HG02970 (cell line): ENCODE measurements around the gene BLOC1S4.
"Not testable (repeated sequence)": the region's sequence is repeated elsewhere in the genome, so short reads cannot be mapped to it uniquely, and the experiment has no call there.

Source experiments
- ATAC-seq: cut with Tn5 transposase; IDR thresholded peaks from one replicate; pipeline ENCODE4 v1.9.1; 2021; ENCODE audit warnings: mild to moderate bottlenecking, moderate library complexity, moderate number of reproducible peaks; ENCODE audit not compliant: unreplicated experiment, low FRiP score

Gene BLOC1S4

DNA sequence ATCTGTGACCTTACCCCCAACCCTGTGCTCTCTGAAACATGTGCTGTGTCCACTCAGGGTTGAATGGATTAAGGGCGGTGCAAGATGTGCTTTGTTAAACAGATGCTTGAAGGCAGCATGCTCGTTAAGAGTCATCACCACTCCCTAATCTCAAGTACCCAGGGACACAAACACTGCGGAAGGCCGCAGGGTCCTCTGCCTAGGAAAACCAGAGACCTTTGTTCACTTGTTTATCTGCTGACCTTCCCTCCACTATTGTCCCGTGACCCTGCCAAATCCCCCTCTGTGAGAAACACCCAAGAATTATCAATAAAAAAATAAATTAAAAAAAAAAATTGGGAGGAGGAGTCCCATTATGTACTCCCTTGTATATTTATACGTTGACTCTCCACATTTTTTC is 40.4 kb downstream of the BLOC1S4 start:
- ATAC-seq, result not testable (repeated sequence)

DNA sequence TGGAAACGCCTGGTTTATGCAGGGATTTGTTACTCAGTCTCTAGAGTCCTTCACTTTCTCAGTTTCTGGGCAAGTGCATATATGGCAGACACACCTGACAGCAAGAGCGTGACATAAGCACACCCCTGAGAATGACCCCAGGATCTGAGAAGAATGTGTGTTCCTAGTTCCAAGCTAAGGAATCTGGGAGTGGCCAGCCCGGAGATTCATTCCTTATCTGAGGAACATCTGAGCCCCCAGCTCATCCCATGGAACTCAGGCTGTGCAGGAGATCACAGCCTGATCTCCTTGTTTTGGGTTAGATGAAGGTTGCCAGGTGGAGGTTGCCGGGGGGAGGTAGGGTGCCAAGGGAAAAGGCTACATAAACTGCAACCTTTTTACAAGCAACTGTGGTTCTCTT is 42.8 kb downstream of the BLOC1S4 start:
- no peak for ATAC-seq

DNA sequence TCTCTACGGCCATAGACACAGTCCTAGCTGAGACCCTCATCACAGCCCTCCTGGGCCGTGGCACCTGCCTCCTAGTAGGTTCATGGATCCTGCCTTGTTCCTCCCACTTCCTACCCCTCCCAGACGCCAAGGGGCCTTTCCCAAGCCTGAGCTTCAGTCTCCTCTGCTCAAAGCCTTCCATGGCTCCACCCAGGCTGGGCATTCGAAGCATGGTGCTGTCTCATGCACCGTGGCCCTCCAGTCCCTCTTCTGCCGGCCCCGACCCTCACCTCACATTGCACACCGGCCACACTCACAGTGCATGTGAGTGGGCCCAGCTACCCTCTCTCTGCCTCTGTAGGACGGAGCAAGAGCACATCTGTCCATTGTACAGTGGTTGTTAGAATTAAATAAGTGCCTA is 44.9 kb downstream of the BLOC1S4 start:
- no peak for ATAC-seq

DNA sequence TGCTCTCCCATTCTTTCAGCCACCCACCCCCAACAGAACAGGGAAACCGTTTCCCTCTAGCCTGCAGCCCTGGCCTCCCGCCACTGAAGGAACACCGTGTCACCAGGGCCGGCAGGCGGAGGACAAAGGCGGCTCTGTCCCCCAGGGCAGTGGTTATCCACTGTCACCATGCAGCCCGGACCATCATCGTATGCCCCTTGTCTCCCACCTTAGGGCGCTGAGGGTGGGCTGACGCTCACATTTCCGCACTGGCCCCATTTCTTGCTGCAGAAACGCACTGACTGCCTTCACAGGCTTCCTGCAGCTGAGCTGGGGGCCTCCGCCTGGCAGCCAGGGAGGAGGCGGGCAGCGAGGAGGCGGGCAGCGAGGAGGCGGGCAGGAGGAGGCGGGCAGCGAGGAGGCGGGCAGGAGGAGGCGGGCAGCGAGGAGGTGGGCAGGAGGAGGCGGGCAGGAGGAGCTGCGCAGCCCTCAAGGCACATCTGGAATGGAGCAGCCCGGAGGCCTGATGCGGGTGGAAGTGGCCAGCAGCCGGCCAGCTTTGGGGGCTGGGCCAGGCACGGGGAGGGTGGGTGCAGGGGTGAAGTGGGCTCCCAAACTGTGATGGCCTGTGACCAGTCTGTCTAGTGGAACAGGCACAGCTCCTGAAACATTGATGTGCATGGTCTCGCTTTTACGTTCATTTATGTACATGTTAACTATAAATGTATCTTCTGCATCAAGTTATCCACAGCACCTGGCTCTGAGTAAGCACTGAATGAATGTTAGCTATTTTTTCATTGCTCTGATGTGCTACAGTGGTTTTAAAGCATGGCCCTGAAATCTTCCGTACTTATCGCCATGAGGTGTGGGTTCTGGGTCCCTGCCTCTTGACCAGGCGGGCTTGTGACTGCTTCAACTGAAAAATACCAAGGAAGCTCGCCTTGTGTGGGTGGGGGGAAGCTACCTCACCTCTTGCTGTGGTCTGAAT is 46.0 kb downstream of the BLOC1S4 start:
- ATAC-seq, result no peak

DNA sequence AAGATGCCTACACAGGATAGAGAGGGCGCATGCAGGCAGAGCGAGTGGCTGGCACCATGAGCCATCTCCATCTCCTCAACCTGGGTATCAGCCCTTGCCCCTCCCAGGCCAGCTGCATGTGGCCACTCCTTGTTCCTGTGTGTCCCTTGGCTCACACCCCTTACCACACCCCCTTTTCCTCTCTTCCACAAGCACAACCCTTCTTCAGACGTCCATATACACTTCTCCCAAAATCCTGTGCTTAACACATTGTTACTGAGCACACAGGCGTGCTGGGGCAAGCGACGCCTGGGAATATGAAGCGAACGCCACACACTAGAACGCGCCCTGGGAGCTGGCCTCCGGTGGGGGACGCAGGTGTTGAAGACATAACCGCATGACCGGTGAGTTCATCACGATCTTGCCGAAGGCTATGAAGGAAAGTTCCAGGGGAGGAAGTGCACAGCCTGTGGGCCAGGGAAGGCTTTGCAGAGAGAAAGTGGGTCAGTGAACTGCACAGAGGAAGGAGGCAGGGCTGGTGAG is 47.4 kb downstream of the BLOC1S4 start:
- no peak for ATAC-seq

DNA sequence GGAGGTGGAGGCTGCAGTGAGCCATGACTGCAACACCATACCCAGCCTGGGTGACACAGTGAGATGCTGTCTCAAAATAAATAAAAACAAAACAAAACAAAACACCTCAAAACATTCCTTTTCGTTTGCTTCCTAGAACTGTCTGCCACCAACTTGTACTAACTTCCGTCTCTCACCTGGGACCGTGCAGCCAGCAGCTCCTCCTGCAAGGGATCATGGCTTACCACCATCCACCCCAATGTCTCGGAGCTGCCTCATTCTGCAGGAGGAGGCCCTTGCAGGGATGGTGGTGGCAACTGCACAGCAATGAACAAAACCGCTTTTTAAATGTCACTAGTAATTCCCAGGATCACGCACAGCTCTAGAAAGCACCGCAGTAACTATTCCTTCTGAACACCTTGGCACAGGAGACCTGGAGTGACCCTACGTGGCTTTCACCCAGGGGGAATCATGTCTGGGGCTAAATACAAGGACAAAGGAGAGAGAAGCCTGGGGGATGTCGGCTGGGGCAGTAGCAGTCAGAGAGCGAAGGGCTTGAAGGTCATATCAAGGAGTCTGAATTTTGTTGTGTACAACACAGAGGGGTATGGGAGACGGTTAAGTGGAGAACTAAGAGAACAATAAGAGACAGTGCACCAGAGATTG is 49.1 kb downstream of the BLOC1S4 start:
- ATAC-seq, result no peak

DNA sequence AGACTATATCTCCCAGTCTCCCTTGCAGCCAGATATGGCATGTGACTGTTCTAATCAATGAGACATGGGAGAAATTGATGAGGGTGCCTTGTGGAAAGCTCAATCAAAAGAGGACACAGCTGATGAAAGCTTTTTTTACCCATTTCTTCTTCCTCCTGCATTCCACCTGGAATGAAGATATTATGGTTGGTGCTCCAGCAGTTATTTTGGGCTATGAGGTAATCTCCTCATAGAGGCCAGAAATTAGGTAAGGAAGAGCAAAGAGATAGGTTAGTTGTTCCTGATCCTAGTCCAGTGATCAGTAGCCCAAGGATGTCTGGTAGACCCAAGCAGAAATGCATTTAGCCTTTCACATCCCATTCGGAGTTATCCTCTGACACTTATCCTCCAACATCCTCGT is 49.7 kb downstream of the BLOC1S4 start:
- no peak for ATAC-seq
